Thyroid gland (tissue), 4 donors: Measurements from ENCODE around the gene VKORC1.

Experiments
- CTCF ChIP-seq, 6 experiments: fragments of 200-600 bp in 3 of 6; fragments of 450-650 bp in 3 of 6; sonication (generic) in 3 of 6; IDR thresholded peaks; one replicate each; pipeline ENCODE4 v1.5.1; 2016 to 2019; ENCODE audit warnings: antibody characterized with exemption in 6 of 6, mild to moderate bottlenecking in 2 of 6, inconsistent platforms in 1 of 6, moderate library complexity in 1 of 6
- POLR2A ChIP-seq, 2 donors: fragments of 450-650 bp; IDR thresholded peaks; one replicate each; pipeline ENCODE4 v1.6.1; 2017; ENCODE audit warnings: antibody characterized with exemption in 2 of 2, mild to moderate bottlenecking in 2 of 2, moderate library complexity in 1 of 2

DNA sequence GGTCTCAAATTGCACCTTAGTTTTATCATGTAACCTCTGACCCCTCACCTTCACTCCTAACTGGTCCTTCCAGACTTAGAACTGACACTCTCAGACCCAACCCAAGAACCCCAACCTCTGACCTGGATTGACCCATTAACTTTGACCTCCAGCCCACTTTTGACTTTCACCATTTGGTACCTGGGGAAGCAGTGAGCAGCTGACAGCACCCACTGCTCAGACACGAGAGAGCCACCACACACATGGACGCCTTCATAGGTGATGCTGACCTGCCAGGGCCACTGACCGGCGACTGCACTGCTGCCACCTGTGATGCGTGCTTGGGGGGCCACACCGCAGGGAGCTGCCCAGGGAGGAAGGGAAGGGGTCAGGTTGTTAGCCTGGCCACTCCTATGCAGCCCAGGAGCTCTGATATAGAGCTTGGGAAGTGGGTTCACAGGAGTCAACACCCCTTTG, 38.5 kb upstream of the VKORC1 start:
- TF ChIP-seq CTCF (IDR thresholded peaks at IDR 0.05) = no peak
- TF ChIP-seq POLR2A (IDR thresholded peaks at IDR 0.05) = no peak
